H1 (cell line): ENCODE measurements around the gene MSH2.

Source experiments
- ASH2L ChIP-seq: fragments of 200-600, 300-600 bp; sonication (generic); IDR thresholded peaks from one replicate; pipeline ENCODE4 v1.7.1; 2017; ENCODE audit warnings: low read length
- CTCF ChIP-seq, 3 experiments: IDR thresholded peaks; 1 replicate in 2 of 3; 2 replicates in 1 of 3; pipeline versions ENCODE4 v1.5.1 to v1.6.1; 2011; ENCODE audit warnings: low read length in 3 of 3, mild to moderate bottlenecking in 3 of 3, inconsistent platforms in 2 of 3, low read depth in 1 of 3, moderate library complexity in 1 of 3; ENCODE audit not compliant: insufficient read depth in 1 of 3; ENCODE audit errors: control extremely low read depth in 1 of 3
- EZH2 ChIP-seq: fragments of 200-600 bp; sonication (generic); IDR thresholded peaks from 2 replicates; pipeline ENCODE4 v1.7.1; 2012; ENCODE audit warnings: low read depth, mild to moderate bottlenecking, moderate library complexity, low read length, inconsistent platforms; ENCODE audit not compliant: severe bottlenecking
- GABPA ChIP-seq: IDR thresholded peaks from 2 replicates; pipeline ENCODE4 v1.6.1; 2011; ENCODE audit warnings: mild to moderate bottlenecking, low read length, moderate library complexity, borderline replicate concordance; ENCODE audit not compliant: insufficient read depth
- JUN ChIP-seq: IDR thresholded peaks from 2 replicates; pipeline ENCODE4 v1.6.1; 2011; ENCODE audit warnings: low read depth, mild to moderate bottlenecking, improper control_type of control experiment, low read length
- JUND ChIP-seq: IDR thresholded peaks from 2 replicates; pipeline ENCODE4 v1.6.1; 2011; ENCODE audit warnings: mild to moderate bottlenecking, improper control_type of control experiment, low read length
- MAX ChIP-seq: IDR thresholded peaks from 2 replicates; pipeline ENCODE4 v1.6.1; 2012; ENCODE audit warnings: inconsistent platforms
- NRF1 ChIP-seq: IDR thresholded peaks from 2 replicates; pipeline ENCODE4 v1.6.1; 2011; ENCODE audit warnings: mild to moderate bottlenecking, low read depth, low read length, improper control_type of control experiment
- POU5F1 ChIP-seq: IDR thresholded peaks from 2 replicates; pipeline ENCODE4 v1.6.1; 2011; ENCODE audit warnings: low read depth, mild to moderate bottlenecking, low read length, moderate library complexity

- TF ChIP-seq EZH2: no peak
- TF ChIP-seq CTCF (IDR thresholded peaks at IDR 0.05; ENCODE audit: control extremely low read depth in 1 of 3, insufficient read depth in 1 of 3, low read depth in 1 of 3, low read length in 3 of 3): no peak
- TF ChIP-seq JUN: no peak
- no peak for TF ChIP-seq GABPA
- no peak for TF ChIP-seq MAX
- TF ChIP-seq POU5F1: no peak
- TF ChIP-seq JUND: no peak
- TF ChIP-seq NRF1: no peak
- no peak for TF ChIP-seq ASH2L
Measured at GRCh38 chr2:47457268-47457667, 54.3 kb downstream of the MSH2 start.
